Putamen (tissue), 1 donor: ENCODE results near the gene INHBB.
"Not testable (repeated sequence)": the region's sequence is repeated elsewhere in the genome, so short reads cannot be mapped to it uniquely, and the experiment has no call there.

Experiments
- DNase-seq: peaks from one replicate; pipeline ENCODE4 v3.0.0-alpha.2; 2016; ENCODE audit warnings: low spot score

Gene INHBB

DNA sequence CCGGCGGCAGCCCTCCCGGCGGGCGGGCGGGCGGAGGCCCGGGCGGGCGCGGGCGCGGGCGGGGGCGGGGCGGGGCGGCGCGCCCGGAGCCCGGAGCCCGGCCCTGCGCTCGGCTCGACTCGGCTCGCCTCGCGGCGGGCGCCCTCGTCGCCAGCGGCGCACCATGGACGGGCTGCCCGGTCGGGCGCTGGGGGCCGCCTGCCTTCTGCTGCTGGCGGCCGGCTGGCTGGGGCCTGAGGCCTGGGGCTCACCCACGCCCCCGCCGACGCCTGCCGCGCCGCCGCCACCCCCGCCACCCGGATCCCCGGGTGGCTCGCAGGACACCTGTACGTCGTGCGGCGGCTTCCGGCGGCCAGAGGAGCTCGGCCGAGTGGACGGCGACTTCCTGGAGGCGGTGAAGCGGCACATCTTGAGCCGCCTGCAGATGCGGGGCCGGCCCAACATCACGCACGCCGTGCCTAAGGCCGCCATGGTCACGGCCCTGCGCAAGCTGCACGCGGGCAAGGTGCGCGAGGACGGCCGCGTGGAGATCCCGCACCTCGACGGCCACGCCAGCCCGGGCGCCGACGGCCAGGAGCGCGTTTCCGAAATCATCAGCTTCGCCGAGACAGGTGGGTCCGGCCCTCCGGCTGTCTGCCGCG, at the start of gene INHBB:
TSS of gene INHBB (plus strand) at position 111 of the 641 bp plus-strand sequence. CDS start at position 164, 53 bp downstream.
- DNase-seq = no peak

GRCh38 chr2:120298173-120298835, 47.6 kb upstream of the INHBB start:
- DNase-seq = no peak

GRCh38 chr2:120299004-120299403, 46.9 kb upstream of the INHBB start:
- DNase-seq = no peak

DNA sequence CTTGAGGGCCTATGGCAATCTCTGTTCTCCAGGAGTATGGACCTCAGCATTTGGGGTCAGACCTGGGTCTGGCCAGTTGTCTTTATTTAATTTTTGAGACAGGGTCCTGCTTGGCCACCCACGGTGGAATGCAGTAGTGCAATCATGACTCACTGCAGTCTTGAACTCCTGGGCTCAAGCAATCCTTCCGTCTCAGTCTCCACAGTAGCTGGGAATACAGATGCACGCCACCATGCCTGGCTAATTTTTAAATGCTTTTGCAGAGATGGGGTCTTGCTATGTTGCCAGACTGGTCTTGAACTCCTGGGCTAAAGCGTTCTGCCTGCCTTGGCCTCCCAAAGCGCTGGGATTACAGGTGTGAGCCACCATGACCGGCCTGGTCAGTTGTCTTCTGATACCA, 46.4 kb upstream of the INHBB start:
- no peak for DNase-seq

GRCh38 chr2:120300385-120300784, 45.6 kb upstream of the INHBB start:
- DNase-seq = no peak

DNA sequence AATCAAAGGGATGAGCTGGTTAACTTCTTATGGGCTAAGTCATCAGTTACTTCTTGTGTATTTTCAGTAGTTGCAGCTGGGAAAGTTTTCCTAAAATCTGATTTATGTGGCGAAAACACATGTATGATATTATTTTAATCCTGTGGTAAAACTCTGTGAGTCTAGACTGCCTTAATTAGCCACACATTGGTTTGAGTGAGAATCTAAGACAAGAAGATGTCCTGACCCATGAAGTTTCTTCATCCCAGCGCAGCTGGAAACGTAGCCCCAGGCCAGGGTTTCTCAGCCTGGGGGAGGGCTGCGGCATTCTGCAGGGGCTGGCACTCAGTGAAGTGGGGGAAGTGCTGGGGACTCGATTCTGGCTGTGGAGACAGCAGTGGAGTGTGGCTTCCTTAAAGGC, 44.7 kb upstream of the INHBB start:
- no peak for DNase-seq

DNA sequence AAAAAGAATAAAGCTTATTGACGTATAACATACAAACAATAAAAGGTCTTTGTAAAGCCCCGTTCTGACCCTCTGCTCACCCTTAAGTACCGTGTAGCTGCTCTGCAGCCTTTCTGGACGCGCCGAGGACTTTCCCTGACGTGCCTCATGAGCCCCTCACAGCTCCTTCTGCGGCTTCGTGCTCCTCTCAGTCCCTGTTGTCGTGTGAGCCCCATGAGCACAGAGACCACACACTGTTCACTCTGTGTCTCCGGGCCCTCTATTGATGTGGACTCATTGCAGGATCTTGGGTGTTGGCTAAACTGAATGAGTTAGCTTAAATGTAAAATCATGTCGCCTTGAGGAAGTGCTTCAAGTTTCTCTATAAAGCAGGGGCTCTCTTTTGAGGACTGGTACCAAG, 43.6 kb upstream of the INHBB start:
- no peak for DNase-seq

DNA sequence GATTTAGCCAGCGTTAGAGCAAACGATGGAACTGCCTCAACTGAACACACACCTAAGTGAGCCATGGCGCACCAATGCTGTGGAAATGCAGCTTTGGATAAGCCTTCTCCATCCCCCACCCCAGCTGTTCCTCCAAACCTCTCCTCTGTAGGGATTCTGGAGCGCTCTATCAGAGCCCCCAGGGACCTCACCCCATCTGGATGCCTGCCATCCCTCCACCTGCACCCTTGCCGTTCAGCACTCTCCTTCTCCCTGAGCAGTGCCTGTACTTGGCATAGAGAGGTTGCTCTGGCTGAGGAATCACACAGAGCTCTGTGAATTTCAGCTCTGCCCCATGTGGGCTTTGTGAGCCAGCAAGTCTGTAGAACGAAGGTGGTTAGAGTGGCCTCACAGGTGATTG, 42.8 kb upstream of the INHBB start:
- DNase-seq = no peak

DNA sequence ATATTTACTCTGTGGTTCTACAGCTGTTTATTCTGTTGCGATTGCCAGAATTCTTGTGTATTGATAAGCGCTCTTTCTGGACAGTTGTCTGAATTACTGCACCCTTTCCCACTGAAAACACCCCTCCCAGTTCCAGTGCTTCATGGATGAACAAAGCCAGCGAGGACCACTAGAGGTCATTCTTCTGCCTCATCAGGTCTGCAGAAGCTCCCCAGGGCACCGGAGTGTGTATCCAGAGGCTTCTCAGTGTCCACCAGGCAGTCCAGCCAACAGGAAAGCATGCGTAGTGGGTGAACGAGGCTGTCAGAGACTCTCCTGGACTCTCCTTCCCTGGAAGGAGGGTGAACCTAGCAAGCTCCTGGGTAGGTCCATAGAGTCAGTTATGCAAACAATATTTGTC, 40.6 kb upstream of the INHBB start:
- DNase-seq = no peak

GRCh38 chr2:120305937-120306490, 39.9 kb upstream of the INHBB start:
- DNase-seq = no peak

DNA sequence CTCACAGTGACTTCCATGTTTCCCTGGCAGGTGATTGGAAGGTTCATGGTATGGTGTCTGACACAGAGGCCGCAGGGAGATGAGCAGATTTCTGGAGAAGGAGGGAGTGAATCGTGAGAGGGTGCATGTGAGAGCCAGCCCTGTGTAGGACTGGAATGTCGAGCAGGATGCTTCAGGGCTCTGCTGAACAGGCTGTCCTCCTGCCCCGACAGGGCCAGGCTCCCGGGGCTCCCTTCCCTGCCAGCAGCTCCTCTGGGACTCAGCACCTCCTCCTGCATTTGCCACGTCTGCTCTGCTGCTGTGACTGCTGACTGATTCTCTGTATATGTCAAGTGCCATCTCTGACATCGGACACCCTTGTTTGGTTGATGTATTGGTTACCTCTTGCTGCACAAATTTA, 38.5 kb upstream of the INHBB start:
- no peak for DNase-seq

DNA sequence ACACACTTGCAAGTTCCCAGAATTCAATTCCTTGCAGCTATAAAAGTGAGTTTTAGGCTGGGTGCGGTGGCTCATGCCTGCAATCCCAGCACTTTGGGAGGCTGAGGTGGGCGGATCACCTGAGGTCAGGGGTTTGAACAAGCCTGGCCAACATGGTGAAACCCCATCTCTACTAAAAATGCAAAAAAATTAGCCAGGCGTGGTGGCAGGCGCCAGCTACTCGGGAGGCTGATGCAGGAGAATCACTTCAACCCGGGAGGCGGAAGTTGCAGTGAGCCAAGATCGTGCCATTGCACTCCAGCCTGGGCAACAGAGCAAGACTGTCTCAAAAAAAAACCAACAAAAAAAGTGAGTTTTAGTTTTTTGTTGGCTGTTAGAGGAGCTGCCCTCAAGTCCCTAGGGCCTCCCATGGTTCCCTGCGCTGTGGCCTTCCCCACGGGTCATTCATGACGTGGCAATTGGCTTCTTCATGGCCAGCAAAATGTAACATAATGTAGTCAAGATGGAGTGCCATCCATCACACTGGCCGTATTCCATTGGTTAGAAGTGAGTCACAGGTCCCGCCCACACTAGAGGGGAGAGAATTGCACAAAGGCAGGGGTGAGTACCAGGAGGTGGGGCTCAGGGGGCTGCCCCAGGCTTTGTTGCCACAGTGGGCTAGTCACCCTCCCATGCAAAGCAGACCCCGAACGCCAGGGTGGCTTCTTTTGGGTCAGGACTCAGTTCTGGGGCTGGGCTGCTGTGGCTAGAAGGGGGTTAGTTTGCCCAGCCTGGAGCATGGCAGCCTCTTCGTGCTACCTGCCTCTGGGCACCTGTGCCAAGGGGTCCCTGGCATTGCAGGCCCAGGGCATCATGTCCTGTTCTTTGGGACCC, 37.7 kb upstream of the INHBB start:
- DNase-seq = no peak

DNA sequence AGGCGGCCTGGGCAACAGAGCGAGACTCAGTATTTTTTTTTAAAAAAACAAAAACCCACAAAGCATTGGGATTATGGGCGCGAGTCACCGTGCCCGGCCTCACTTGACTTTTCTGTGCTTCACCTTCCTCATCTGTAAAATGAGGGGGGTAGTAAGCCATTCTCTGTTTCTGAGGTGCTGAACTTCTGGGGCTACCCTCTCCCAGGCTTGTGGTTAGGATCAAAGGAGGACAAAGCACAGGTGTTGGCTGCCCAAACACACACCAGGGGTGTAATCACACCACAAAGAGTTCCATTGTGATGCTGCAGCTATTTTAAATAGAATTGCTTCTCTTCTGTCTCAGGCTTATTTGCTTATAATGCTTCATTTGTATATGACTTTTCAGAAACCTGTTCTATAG, 35.8 kb upstream of the INHBB start:
- no peak for DNase-seq

GRCh38 chr2:120310841-120311240, 35.1 kb upstream of the INHBB start:
- DNase-seq = not testable (repeated sequence)

DNA sequence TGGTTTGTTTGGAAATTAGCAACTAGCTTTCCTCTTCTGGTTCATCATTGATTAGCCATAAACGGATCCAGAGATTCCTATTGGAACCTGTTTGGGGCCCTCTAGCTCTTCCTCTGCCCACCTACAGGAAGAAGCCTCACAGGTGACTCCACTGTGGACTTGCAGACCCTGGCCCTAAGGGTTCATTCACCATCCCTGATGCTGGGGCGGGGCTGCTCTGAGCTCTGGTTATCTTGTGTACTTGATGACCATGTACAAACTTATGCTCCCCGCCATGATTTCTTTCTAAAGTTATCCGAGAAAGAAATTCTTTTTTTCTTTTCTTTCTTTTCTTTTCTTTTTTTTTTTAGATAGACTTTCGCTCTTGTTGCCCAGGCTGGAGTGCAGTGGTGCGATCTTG, 33.9 kb upstream of the INHBB start:
- DNase-seq = no peak

- DNase-seq = peak; percentile 77
These were observed 32.9 kb upstream of the INHBB start for GRCh38 chr2:120312860-120313694.

GRCh38 chr2:120313695-120314615, 32.0 kb upstream of the INHBB start:
- DNase-seq = no peak

- no peak for DNase-seq
These were observed 31.1 kb upstream of the INHBB start for GRCh38 chr2:120314690-120315366.

DNA sequence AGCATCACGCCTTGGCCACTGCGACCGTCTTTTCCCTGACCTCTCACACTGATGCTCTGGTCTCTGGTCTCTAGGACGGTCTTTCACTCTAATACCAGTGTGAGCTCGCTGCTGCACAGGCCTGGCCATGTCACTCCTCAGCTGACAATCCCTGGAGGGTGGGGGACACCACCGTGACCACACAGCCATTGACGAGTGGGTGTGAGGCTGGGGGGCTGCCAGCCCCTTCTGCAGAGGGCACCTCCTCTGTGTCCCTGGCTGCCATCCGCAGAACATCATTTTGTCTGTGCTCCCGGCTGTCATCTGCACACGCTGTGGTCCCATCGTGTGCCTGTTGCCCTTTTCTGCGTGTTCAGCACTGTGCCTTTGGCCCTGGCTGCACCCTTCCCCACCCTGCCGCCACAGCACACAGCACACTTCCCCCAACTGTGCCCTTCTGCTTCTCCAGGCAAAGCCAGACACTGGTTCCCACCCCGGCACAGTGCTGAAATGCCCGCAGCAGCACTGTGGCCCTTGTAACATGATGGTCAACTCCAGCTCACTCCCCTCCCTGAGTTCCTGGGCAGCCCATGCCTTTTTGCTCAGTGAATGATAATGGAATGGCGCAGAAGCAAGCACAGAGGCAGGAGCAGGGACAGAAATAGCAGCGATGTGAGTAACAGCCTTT, 30.4 kb upstream of the INHBB start:
- DNase-seq = no peak

DNA sequence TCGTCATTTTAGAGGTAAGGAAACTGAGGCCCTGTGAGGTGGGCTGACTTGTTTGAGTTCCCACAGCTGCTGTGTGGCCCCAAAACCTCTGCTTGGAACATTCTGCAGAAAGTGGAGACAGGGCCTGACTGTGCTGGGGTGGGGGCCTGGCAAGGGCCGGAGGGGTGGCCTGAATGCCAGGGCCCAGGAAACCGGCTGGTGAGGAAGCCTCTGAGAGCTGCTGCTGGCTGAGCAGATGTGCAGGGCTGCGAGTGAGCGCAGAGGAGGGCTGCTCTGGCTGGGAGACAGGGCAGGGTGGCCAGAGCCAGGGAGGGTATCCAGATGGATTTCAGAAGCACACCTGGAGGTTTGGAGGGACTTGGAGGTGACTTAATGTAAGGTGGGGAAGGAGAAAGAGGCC, 29.9 kb upstream of the INHBB start:
- DNase-seq = no peak
